Transverse colon (tissue), 4 donors: ENCODE results near the gene PLPP1.

Experiments used
- CTCF ChIP-seq, 5 experiments: fragments of 200-600 bp in 3 of 5; fragments of 450-650 bp in 2 of 5; sonication (generic) in 3 of 5; IDR thresholded peaks; 1 replicate in 2 of 5; 2 replicates in 3 of 5; pipeline ENCODE4 v1.5.1; 2016 to 2017; ENCODE audit warnings: antibody characterized with exemption in 5 of 5, inconsistent platforms in 3 of 5, mild to moderate bottlenecking in 2 of 5, moderate library complexity in 1 of 5
- EP300 ChIP-seq: sonication (generic); formaldehyde crosslinking; IDR thresholded peaks from one replicate; pipeline ENCODE4 v1.6.1; 2017; ENCODE audit warnings: antibody characterized with exemption, low read depth
- POLR2A ChIP-seq: fragments of 450-650 bp; IDR thresholded peaks from one replicate; pipeline ENCODE4 v1.6.1; 2016; ENCODE audit warnings: antibody characterized with exemption, mild to moderate bottlenecking, moderate library complexity
- POLR2AphosphoS5 ChIP-seq, 3 donors: sonication (generic); formaldehyde crosslinking; IDR thresholded peaks; one replicate each; pipeline ENCODE4 v1.6.1; 2016; ENCODE audit warnings: antibody characterized with exemption in 3 of 3

- TF ChIP-seq POLR2A (no peak), EP300 (no peak), CTCF (IDR thresholded peaks at IDR 0.05) (no peak), POLR2AphosphoS5 (IDR thresholded peaks at IDR 0.05) (no peak)
These were observed 84.6 kb downstream of the PLPP1 start for GRCh38 chr5:55450050-55450765.
